ENCODE data around the gene EGR2. TPM values are rescaled to one million over a fixed set of nuclear protein-coding genes. Genes with fewer than 3 reads are reported as not detected.

Gene EGR2
- total RNA-seq, 1 experiment from 2014 or later: 0.24 TPM

DNA sequence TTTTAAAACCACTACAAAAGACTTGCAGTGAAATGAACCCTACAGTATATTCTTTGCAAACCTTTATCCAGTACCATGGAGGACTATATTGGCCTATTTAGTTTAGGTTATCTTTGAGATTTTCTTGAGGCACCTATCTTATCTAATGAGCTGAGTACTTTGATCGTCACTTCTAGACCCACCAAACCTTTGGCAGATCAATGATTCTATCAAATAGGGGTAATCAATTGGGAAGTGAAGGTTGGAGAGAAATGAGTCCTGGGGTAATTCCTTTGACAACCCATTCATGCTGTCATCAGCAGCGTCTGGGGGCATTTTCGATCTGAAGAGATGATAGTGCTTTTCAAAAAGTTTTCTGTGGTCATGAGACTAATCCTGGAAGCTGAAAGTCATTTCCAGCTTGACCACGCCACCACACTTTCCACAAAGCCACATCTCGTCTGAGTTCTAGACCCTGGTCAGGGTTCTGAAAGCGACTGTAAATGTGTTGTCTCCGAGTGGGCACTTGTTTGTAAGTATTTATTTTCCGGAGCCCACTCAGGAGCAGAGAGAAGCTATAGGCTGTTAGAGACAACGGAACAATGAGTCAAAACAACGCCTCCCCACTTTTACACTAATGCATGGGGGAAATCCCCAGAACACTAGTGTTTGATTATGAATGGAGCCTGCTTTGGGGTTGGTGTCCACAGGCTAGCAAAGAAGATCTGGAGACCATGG, 4.8 kb downstream of the EGR2 start:
- peaks cover 35% of the 10 kb centered on the region for H4K20me1 ChIP-seq (ENCODE audit: insufficient read depth)
- TF ChIP-seq, protein P1, sequence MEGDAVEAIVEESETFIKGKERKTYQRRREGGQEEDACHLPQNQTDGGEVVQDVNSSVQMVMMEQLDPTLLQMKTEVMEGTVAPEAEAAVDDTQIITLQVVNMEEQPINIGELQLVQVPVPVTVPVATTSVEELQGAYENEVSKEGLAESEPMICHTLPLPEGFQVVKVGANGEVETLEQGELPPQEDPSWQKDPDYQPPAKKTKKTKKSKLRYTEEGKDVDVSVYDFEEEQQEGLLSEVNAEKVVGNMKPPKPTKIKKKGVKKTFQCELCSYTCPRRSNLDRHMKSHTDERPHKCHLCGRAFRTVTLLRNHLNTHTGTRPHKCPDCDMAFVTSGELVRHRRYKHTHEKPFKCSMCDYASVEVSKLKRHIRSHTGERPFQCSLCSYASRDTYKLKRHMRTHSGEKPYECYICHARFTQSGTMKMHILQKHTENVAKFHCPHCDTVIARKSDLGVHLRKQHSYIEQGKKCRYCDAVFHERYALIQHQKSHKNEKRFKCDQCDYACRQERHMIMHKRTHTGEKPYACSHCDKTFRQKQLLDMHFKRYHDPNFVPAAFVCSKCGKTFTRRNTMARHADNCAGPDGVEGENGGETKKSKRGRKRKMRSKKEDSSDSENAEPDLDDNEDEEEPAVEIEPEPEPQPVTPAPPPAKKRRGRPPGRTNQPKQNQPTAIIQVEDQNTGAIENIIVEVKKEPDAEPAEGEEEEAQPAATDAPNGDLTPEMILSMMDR (conservative IDR thresholded peaks at IDR 0.05): no peak
- no peak for TF ChIP-seq EZH2 (IDR thresholded peaks at IDR 0.05; ENCODE audit: low read depth)
- no peaks in the 10 kb centered on the region; the same call in 1 of the 2 replicates for H3F3A ChIP-seq (ENCODE audit: insufficient read depth, low read depth)
- H3K4me2 ChIP-seq: no peak overlapping the region
- H3K79me2 ChIP-seq (ENCODE audit: low read depth): peaks cover 27% of the 10 kb centered on the region
- no peaks in the 10 kb centered on the region for H3K9me3 ChIP-seq (ENCODE audit: insufficient read depth, low read depth)
- H3K4me3 ChIP-seq: no peak overlapping the region
- ChIA-PET CTCF (interaction anchor here (0.6 to 0.7 kb wide), 3 partner anchors 166 to 902 kb away, joined by 3 to 10 read pairs (median 4); no protein-coding TSS in a partner anchor), POLR2A (ENCODE audit: unreplicated experiment) (no interaction called here)
- H3K27me3 ChIP-seq (ENCODE audit: insufficient read depth, low read depth): no peaks in the 10 kb centered on the region
- DNase-seq: no peak
- BruUV-seq (replicated peaks): no TSS peak
- H3K4me1 ChIP-seq (replicated peaks; ENCODE audit: insufficient read depth): peaks cover 15% of the 10 kb centered on the region
- H3K9me2 ChIP-seq (ENCODE audit: insufficient read depth): no peaks in the 10 kb centered on the region
- H3K27ac ChIP-seq: no peak overlapping the region
- H2AFZ ChIP-seq: no peak overlapping the region
- peaks cover 20% of the 10 kb centered on the region for H3K36me3 ChIP-seq (ENCODE audit: low read depth)
- intact Hi-C loops (cut with micrococcal nuclease; ENCODE audit: unreplicated experiment): loop anchor here (10.0 kb wide), 1 partner anchor 217 kb away; no protein-coding TSS in a partner anchor

DNA sequence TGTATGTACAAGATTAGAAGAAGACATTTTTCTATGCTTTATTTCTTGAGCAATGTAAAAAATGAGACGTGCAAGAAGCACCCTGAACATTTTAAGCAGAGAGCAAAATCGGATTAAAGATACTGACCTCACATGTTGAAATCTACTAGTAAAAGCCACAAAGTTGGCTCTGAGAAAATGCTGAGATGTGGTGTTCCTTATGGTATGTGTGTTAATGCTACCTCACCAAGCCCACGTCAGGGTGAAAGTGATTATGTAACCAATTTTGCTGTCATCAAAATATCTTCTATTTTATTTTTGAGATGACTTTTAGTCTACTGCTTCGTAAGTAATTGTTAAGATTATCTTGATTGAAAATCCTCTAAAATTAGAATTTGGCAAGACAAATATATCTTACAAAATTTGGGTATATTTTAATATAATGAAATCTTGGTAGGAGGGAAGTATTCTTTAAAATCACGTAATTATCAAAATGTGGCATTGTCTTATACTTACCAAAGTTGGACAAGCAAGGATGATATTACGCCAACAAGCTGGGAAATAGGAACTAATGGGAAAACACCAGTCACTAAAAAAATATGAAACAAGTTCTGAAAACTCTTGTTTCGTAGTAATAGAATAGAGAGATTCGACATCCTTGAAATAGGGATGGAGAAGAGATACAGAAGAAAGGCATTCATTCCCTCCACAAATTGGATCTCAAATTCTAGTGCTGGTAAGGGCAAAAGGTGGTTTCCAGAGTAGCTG, 5.8 kb downstream of the EGR2 start:
- H3K27ac ChIP-seq: no peak overlapping the region
- ChIA-PET POLR2A (ENCODE audit: unreplicated experiment) (interaction anchor here (0.5 kb wide), 1 partner anchor 418 kb away, joined by 15 read pairs; no protein-coding TSS in a partner anchor), CTCF (interaction anchor here (0.6 kb wide), 1 partner anchor 434 kb away, joined by 3 read pairs; no protein-coding TSS in a partner anchor)
- intact Hi-C loops (cut with micrococcal nuclease; ENCODE audit: unreplicated experiment): loop anchor here (10.0 kb wide), 1 partner anchor 216 kb away; no protein-coding TSS in a partner anchor
- no peak overlapping the region for H2AFZ ChIP-seq
- H3K36me3 ChIP-seq (ENCODE audit: low read depth): peaks cover 21% of the 10 kb centered on the region
- peaks cover 18% of the 10 kb centered on the region for H3K4me1 ChIP-seq (replicated peaks; ENCODE audit: insufficient read depth)
- H3K79me2 ChIP-seq (ENCODE audit: low read depth): peaks cover 37% of the 10 kb centered on the region
- H3F3A ChIP-seq (ENCODE audit: insufficient read depth, low read depth): no peaks in the 10 kb centered on the region; the same call in 1 of the 2 replicates
- no TSS peak for BruUV-seq (replicated peaks)
- H3K9me2 ChIP-seq (ENCODE audit: insufficient read depth): no peaks in the 10 kb centered on the region
- H4K20me1 ChIP-seq (ENCODE audit: insufficient read depth): peaks cover 39% of the 10 kb centered on the region
- H3K4me3 ChIP-seq: no peak overlapping the region
- DNase-seq: no peak
- no peak overlapping the region for H3K4me2 ChIP-seq
- no peaks in the 10 kb centered on the region for H3K27me3 ChIP-seq (ENCODE audit: insufficient read depth, low read depth)
- H3K9me3 ChIP-seq (ENCODE audit: insufficient read depth, low read depth): no peaks in the 10 kb centered on the region
- TF ChIP-seq EZH2 (IDR thresholded peaks at IDR 0.05; ENCODE audit: low read depth): no peak
- TF ChIP-seq, protein P1 (conservative IDR thresholded peaks at IDR 0.05): no peak

DNA sequence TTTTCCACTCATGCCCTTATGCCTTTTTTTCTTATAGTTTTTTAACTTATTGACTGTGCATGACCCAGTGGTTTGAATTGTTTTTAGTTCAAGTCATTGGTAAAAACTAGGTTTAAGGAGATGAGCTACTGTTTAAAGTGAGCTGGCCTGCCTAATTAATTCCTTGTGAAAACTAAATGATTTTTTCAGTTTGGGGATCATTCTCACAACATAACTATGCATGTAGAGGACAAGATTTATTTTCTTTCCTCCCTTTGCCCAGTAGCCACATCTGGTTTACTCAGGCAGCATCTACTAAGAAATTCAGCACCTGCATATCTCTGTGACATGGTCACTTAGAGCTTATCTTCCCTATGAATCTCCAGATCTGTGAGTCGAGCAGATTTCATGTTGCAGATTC, 9.9 kb downstream of the EGR2 start:
- TF ChIP-seq, protein P1 (conservative IDR thresholded peaks at IDR 0.05): no peak
- TF ChIP-seq EZH2 (IDR thresholded peaks at IDR 0.05; ENCODE audit: low read depth): no peak
- H3K27me3 ChIP-seq (ENCODE audit: insufficient read depth, low read depth): no peaks in the 10 kb centered on the region
- H3K36me3 ChIP-seq (ENCODE audit: low read depth): peaks cover 21% of the 10 kb centered on the region
- no peak overlapping the region for H3K27ac ChIP-seq
- H3K4me1 ChIP-seq (replicated peaks; ENCODE audit: insufficient read depth): peaks cover 25% of the 10 kb centered on the region
- H3F3A ChIP-seq (ENCODE audit: insufficient read depth, low read depth): no peaks in the 10 kb centered on the region; the same call in 1 of the 2 replicates
- peak overlapping the region; percentile 84 for H3K4me2 ChIP-seq
- ChIA-PET CTCF (interaction anchor here (0.6 kb wide), 1 partner anchor 12 kb away, joined by 5 read pairs; no protein-coding TSS in a partner anchor), POLR2A (ENCODE audit: unreplicated experiment) (no interaction called here)
- H3K4me3 ChIP-seq: peak overlapping the region; percentile 60
- no peaks in the 10 kb centered on the region for H3K9me2 ChIP-seq (ENCODE audit: insufficient read depth)
- TSS peak; percentile 40 for BruUV-seq (replicated peaks)
- H3K79me2 ChIP-seq (ENCODE audit: low read depth): peaks cover 43% of the 10 kb centered on the region
- DNase-seq: peak in 1 of 2 experiments; percentile 34
- H3K9me3 ChIP-seq (ENCODE audit: insufficient read depth, low read depth): no peaks in the 10 kb centered on the region
- H2AFZ ChIP-seq: no peak overlapping the region
- intact Hi-C loops (cut with micrococcal nuclease; ENCODE audit: unreplicated experiment): no loop called here
- peaks cover 39% of the 10 kb centered on the region for H4K20me1 ChIP-seq (ENCODE audit: insufficient read depth)

All from PC-9 (cell line).